Measurements from ENCODE around the gene PLCB1. TPM values are rescaled to one million over a fixed set of nuclear protein-coding genes. Genes with fewer than 3 reads are reported as not detected.

Gene PLCB1
- total and polyA plus RNA-seq, 7 donors, result 1.5 to 10.7 (median 4.2) TPM

- DNase-seq (no peak), ATAC-seq (no peak)
- Histone ChIP-seq H3K27me3 (ENCODE audit: insufficient read depth in 3 of 3, low read length in 2 of 3) (no peaks in the 10 kb centered on the region), H3K4me1 (no peaks in the 10 kb centered on the region), H3K36me3 (ENCODE audit: insufficient read depth in 1 of 2, low read depth in 1 of 2) (no peaks in the 10 kb centered on the region), H3K27ac (no peak overlapping the region), H3K9me3 (no peaks in the 10 kb centered on the region), H3K4me3 (no peak overlapping the region)
- intact Hi-C loops (cut with DNase I), result no loop called here
- no peak for TF ChIP-seq CTCF (IDR thresholded peaks at IDR 0.05)
These were observed 648.8 kb downstream of the PLCB1 start for GRCh38 chr20:8780915-8781314.

DNA sequence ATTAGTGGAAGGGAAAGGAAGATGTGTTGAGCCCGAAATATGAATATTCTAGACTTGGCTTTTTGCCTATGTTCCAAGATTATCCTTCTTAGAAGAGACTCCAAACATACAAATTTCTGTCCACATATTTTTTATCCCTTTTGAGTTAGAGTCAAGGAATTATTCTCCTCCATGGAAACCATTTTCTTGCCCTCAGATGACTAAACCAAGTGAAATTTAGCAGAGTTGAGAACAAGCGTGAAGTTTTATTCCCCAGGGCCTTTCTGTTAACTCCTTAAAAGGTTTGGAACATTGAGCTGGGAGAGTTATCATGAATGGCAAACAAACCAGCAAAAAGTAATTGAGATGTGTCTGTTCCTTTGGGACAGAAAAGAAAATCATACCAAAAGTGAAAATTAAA is 650.7 kb downstream of the PLCB1 start:
- intact Hi-C loops (cut with DNase I), result no loop called here
- no peak for TF ChIP-seq CTCF (IDR thresholded peaks at IDR 0.05)
- Histone ChIP-seq H3K27me3 (ENCODE audit: insufficient read depth in 3 of 3, low read length in 2 of 3) (no peaks in the 10 kb centered on the region), H3K4me3 (no peak overlapping the region), H3K27ac (no peak overlapping the region), H3K36me3 (ENCODE audit: insufficient read depth in 1 of 2, low read depth in 1 of 2) (no peaks in the 10 kb centered on the region), H3K4me1 (no peaks in the 10 kb centered on the region), H3K9me3 (no peaks in the 10 kb centered on the region)
- DNase-seq, result no peak
- WGBS, 3 donors, result 44 to 58% (median 46%) methylated on average over 2 of the region's 2 CpGs
- no peak for ATAC-seq

DNA sequence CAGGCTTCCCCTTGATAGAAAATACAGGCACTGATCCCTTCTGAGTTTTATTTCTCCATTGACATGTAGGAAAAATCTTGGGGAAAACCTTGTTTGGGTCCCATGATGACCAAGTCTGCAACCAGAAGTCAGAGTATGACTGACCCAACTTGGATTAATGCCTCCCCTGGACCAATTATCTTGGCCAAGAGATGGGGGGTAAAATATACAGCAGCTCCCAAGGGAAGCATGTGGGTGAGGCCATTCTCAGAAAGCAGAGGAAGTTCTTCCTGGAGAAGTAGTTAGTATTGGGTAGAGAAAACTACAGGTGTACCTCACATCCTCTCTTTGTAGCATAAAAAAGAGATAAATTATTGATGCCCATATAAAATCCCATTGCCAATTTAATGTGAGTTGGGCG is 651.7 kb downstream of the PLCB1 start:
- Histone ChIP-seq H3K4me3 (no peak overlapping the region), H3K9me3 (no peaks in the 10 kb centered on the region), H3K4me1 (no peaks in the 10 kb centered on the region), H3K27me3 (ENCODE audit: insufficient read depth in 3 of 3, low read length in 2 of 3) (no peaks in the 10 kb centered on the region), H3K27ac (no peak overlapping the region), H3K36me3 (ENCODE audit: insufficient read depth in 1 of 2, low read depth in 1 of 2) (no peaks in the 10 kb centered on the region)
- DNase-seq (no peak), ATAC-seq (no peak)
- no peak for TF ChIP-seq CTCF (IDR thresholded peaks at IDR 0.05)
- WGBS, 3 donors, result 1 to 95% (median 93%) methylated on average over 1 of the region's 1 CpG
- intact Hi-C loops (cut with DNase I), result no loop called here

- WGBS, 3 donors, result 81 to 93% (median 87%) methylated on average over 6 of the region's 6 CpGs
- DNase-seq (no peak), ATAC-seq (no peak)
- Histone ChIP-seq H3K4me1 (no peaks in the 10 kb centered on the region), H3K9me3 (no peaks in the 10 kb centered on the region), H3K36me3 (ENCODE audit: insufficient read depth in 1 of 2, low read depth in 1 of 2) (no peaks in the 10 kb centered on the region), H3K27me3 (ENCODE audit: insufficient read depth in 3 of 3, low read length in 2 of 3) (no peaks in the 10 kb centered on the region), H3K4me3 (no peak overlapping the region), H3K27ac (no peak overlapping the region)
- TF ChIP-seq CTCF (IDR thresholded peaks at IDR 0.05), result no peak
- intact Hi-C loops (cut with DNase I), result no loop called here
These were observed 654.3 kb downstream of the PLCB1 start for GRCh38 chr20:8786383-8786782.

DNA sequence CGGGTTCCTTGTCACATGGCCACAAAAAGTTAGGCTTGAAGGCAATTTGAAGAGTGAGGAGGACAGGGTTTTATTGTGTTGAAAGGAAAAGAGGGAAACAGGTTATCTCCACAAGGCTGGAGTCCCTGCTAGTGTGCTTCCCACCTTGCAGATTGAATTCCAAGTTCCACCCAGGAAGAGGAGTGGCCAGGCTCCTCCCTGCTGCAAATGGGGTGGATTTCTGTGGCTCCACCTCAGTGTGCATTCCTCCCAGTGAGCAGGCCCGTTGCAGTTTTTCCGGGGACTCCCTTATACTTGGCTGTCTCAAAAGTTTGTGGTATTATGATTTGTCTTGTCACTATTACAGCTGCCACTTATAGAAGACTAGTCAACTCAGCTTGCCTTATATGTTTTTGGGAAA is 655.0 kb downstream of the PLCB1 start:
- DNase-seq, result no peak
- 69 to 78% (median 74%) methylated on average over 3 of the region's 3 CpGs for WGBS, 3 donors
- intact Hi-C loops (cut with DNase I), result no loop called here
- Histone ChIP-seq H3K4me3 (no peak overlapping the region), H3K9me3 (no peaks in the 10 kb centered on the region), H3K4me1 (no peaks in the 10 kb centered on the region), H3K27me3 (ENCODE audit: insufficient read depth in 3 of 3, low read length in 2 of 3) (no peaks in the 10 kb centered on the region), H3K36me3 (ENCODE audit: insufficient read depth in 1 of 2, low read depth in 1 of 2) (peaks cover 0 to 4% of the 10 kb centered on the region in 2 donors), H3K27ac (no peak overlapping the region)
- TF ChIP-seq CTCF (IDR thresholded peaks at IDR 0.05), result no peak
- no peak for ATAC-seq
